ENCODE measurements around the gene RABAC1. TPM values are rescaled to one million over a fixed set of nuclear protein-coding genes. Genes with fewer than 3 reads are reported as not detected.

The RABAC1 gene
- total RNA-seq, 1 donor from 2014 or later, result 257 TPM

- no peak overlapping the region for H3K27ac ChIP-seq (ENCODE audit: low read depth, low read length)
- peaks cover 18% of the 10 kb centered on the region for H4K20me1 ChIP-seq (ENCODE audit: insufficient read depth, low read length)
- DNase-seq (ENCODE audit: low read depth) (no peak), FAIRE-seq (no peak)
- H3K4me1 ChIP-seq (ENCODE audit: insufficient read depth, low read length), result no peaks in the 10 kb centered on the region
- H3K79me2 ChIP-seq (ENCODE audit: insufficient read depth, low read length), result no peaks in the 10 kb centered on the region
- TF ChIP-seq CTCF (IDR thresholded peaks at IDR 0.05; ENCODE audit: insufficient read depth, low read depth, low read length) (no peak), EZH2 (IDR thresholded peaks at IDR 0.05; ENCODE audit: insufficient read depth, low read length) (peak; percentile 8)
- H3K4me3 ChIP-seq (ENCODE audit: insufficient read depth, low read depth, low read length), result no peak overlapping the region
- no peak overlapping the region for H3K4me2 ChIP-seq (ENCODE audit: low read length)
- H3K9ac ChIP-seq (ENCODE audit: low read length), result no peak overlapping the region
- H3K27me3 Mint-ChIP-seq (ENCODE audit: low read depth, unreplicated experiment), result peaks cover 15% of the 10 kb centered on the region
- H3K36me3 ChIP-seq (ENCODE audit: insufficient read depth, low read length), result no peaks in the 10 kb centered on the region
- H3K4me1 Mint-ChIP-seq (ENCODE audit: low read depth, unreplicated experiment), result no peaks in the 10 kb centered on the region
- no peak overlapping the region for H2AFZ ChIP-seq (ENCODE audit: low read depth, low read length)
- peak overlapping the region; percentile 5 for H3K4me3 Mint-ChIP-seq (ENCODE audit: unreplicated experiment)
- H3K9me3 ChIP-seq (ENCODE audit: insufficient read depth, low read depth, low read length), result peaks cover 21% of the 10 kb centered on the region
- H3K27me3 ChIP-seq (ENCODE audit: insufficient read depth, low read length), result peaks cover 86% of the 10 kb centered on the region
- no peaks in the 10 kb centered on the region for H3K36me3 Mint-ChIP-seq (ENCODE audit: low read depth, unreplicated experiment)
- peaks cover 4% of the 10 kb centered on the region for H3K9me3 Mint-ChIP-seq (ENCODE audit: unreplicated experiment)
- H3K27ac Mint-ChIP-seq (ENCODE audit: unreplicated experiment), result no peak overlapping the region
These were observed 37.2 kb downstream of the RABAC1 start for GRCh38 chr19:41921577-41922576.

DNA sequence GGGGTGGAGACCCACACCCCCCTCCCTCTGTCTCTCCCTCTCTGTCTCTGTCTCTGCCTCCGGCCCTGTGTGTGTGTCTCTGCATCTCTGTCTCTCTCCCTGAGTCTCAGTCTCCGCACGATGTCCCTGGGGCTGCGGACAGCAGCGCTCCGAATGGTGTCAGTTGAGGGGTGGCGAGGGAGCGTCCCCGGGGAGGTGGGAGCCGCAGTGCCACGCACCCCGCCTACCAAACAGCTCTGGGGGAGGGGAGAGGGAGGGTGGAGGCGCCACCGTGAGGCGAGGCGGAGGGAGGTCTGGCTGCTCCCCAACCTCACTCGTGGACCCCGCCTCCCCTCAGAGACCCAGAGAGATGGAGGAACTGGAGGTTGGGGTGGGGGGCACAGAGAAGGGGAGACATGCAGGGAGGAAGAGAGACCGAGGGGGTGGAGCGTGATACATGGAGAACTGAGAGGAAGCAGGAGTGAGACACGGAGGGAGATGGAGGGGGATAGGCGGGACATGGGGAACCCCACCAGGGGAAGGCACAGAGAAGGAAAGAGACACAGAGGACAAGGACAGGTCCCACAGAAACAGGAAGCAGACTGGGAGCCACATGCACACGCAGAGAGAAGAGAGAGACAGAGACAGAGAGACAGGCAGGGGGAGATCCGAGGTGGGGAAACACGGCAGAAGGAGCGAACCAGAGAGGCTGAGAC lies 38.1 kb downstream of the RABAC1 start:
- peaks cover 88% of the 10 kb centered on the region for H3K27me3 ChIP-seq (ENCODE audit: insufficient read depth, low read length)
- no peak for DNase-seq (ENCODE audit: low read depth)

More for the DNA sequence above, 38.1 kb downstream of the RABAC1 start:
- Histone ChIP-seq H3K9ac (ENCODE audit: low read length) (no peak overlapping the region), H4K20me1 (ENCODE audit: insufficient read depth, low read length) (peaks cover 22% of the 10 kb centered on the region), H3K4me1 (ENCODE audit: insufficient read depth, low read length) (no peaks in the 10 kb centered on the region), H3K79me2 (ENCODE audit: insufficient read depth, low read length) (no peaks in the 10 kb centered on the region), H3K27ac (ENCODE audit: low read depth, low read length) (no peak overlapping the region), H3K36me3 (ENCODE audit: insufficient read depth, low read length) (no peaks in the 10 kb centered on the region), H3K4me3 (ENCODE audit: insufficient read depth, low read depth, low read length) (no peak overlapping the region), H2AFZ (ENCODE audit: low read depth, low read length) (no peak overlapping the region), H3K9me3 (ENCODE audit: insufficient read depth, low read depth, low read length) (peaks cover 18% of the 10 kb centered on the region), H3K4me2 (ENCODE audit: low read length) (no peak overlapping the region)
- H3K9me3 Mint-ChIP-seq (ENCODE audit: unreplicated experiment), result peaks cover 4% of the 10 kb centered on the region
- peaks cover 15% of the 10 kb centered on the region for H3K27me3 Mint-ChIP-seq (ENCODE audit: low read depth, unreplicated experiment)
- TF ChIP-seq EZH2 (IDR thresholded peaks at IDR 0.05; ENCODE audit: insufficient read depth, low read length), result peak; percentile 36
- TF ChIP-seq CTCF (IDR thresholded peaks at IDR 0.05; ENCODE audit: insufficient read depth, low read depth, low read length), result no peak
- no peaks in the 10 kb centered on the region for H3K36me3 Mint-ChIP-seq (ENCODE audit: low read depth, unreplicated experiment)
- FAIRE-seq, result no peak
- H3K4me3 Mint-ChIP-seq (ENCODE audit: unreplicated experiment), result peak overlapping the region; percentile 5
- no peaks in the 10 kb centered on the region for H3K4me1 Mint-ChIP-seq (ENCODE audit: low read depth, unreplicated experiment)
- no peak overlapping the region for H3K27ac Mint-ChIP-seq (ENCODE audit: unreplicated experiment)
